ENCODE measurements around the gene TFEB.

TFEB gene

GRCh38 chr6:41670703-41671360 is 64.6 kb downstream of the TFEB start:
- in situ Hi-C loops (cut with MboI; ENCODE audit: low pct_unique_long_range_greater_than_20kb, low sequenced_read_pairs): loop anchor here (10.0 kb wide), 1 partner anchor 296 kb away; no protein-coding TSS in a partner anchor
- no peak for DNase-seq

GRCh38 chr6:41668968-41669367 is 66.4 kb downstream of the TFEB start:
- DNase-seq: no peak
- in situ Hi-C loops (cut with MboI; ENCODE audit: low pct_unique_long_range_greater_than_20kb, low sequenced_read_pairs): no loop called here

GRCh38 chr6:41667195-41667594 is 68.2 kb downstream of the TFEB start:
- no peak for DNase-seq
- in situ Hi-C loops (cut with MboI; ENCODE audit: low pct_unique_long_range_greater_than_20kb, low sequenced_read_pairs): no loop called here

GRCh38 chr6:41664271-41664670 is 71.1 kb downstream of the TFEB start:
- in situ Hi-C loops (cut with MboI; ENCODE audit: low pct_unique_long_range_greater_than_20kb, low sequenced_read_pairs): no loop called here

GRCh38 chr6:41663568-41663967 is 71.8 kb downstream of the TFEB start:
- in situ Hi-C loops (cut with MboI; ENCODE audit: low pct_unique_long_range_greater_than_20kb, low sequenced_read_pairs): no loop called here
- no peak for DNase-seq

More at GRCh38 chr6:41664271-41664670, 71.1 kb downstream of the TFEB start:
- no peak for DNase-seq

GRCh38 chr6:41659935-41660334 is 75.5 kb downstream of the TFEB start:
- in situ Hi-C loops (cut with MboI; ENCODE audit: low pct_unique_long_range_greater_than_20kb, low sequenced_read_pairs): no loop called here
- peak; percentile 52 for DNase-seq

- in situ Hi-C loops (cut with MboI; ENCODE audit: low pct_unique_long_range_greater_than_20kb, low sequenced_read_pairs): no loop called here
Measured at GRCh38 chr6:41658636-41659035, 76.8 kb downstream of the TFEB start.

GRCh38 chr6:41657131-41658094 is 78.0 kb downstream of the TFEB start:
- in situ Hi-C loops (cut with MboI; ENCODE audit: low pct_unique_long_range_greater_than_20kb, low sequenced_read_pairs): no loop called here
- no peak for DNase-seq

More at GRCh38 chr6:41658636-41659035, 76.8 kb downstream of the TFEB start:
- no peak for DNase-seq

GRCh38 chr6:41656002-41656691 is 79.3 kb downstream of the TFEB start:
- peak; percentile 64 for DNase-seq
- in situ Hi-C loops (cut with MboI; ENCODE audit: low pct_unique_long_range_greater_than_20kb, low sequenced_read_pairs): no loop called here

GRCh38 chr6:41655646-41656001 is 79.8 kb downstream of the TFEB start:
- DNase-seq: no peak
- in situ Hi-C loops (cut with MboI; ENCODE audit: low pct_unique_long_range_greater_than_20kb, low sequenced_read_pairs): no loop called here

GRCh38 chr6:41655176-41655575 is 80.2 kb downstream of the TFEB start:
- in situ Hi-C loops (cut with MboI; ENCODE audit: low pct_unique_long_range_greater_than_20kb, low sequenced_read_pairs): no loop called here
- DNase-seq: no peak

GRCh38 chr6:41654698-41655151 is 80.7 kb downstream of the TFEB start:
- in situ Hi-C loops (cut with MboI; ENCODE audit: low pct_unique_long_range_greater_than_20kb, low sequenced_read_pairs): no loop called here
- no peak for DNase-seq

- in situ Hi-C loops (cut with MboI; ENCODE audit: low pct_unique_long_range_greater_than_20kb, low sequenced_read_pairs): no loop called here
- DNase-seq: no peak
Measured at GRCh38 chr6:41654151-41654697, 81.2 kb downstream of the TFEB start.

GRCh38 chr6:41653691-41654090 is 81.7 kb downstream of the TFEB start:
- in situ Hi-C loops (cut with MboI; ENCODE audit: low pct_unique_long_range_greater_than_20kb, low sequenced_read_pairs): no loop called here
- DNase-seq: no peak

GRCh38 chr6:41652866-41653652 is 82.3 kb downstream of the TFEB start:
- in situ Hi-C loops (cut with MboI; ENCODE audit: low pct_unique_long_range_greater_than_20kb, low sequenced_read_pairs): no loop called here
- no peak for DNase-seq

GRCh38 chr6:41651962-41652657 is 83.3 kb downstream of the TFEB start:
- in situ Hi-C loops (cut with MboI; ENCODE audit: low pct_unique_long_range_greater_than_20kb, low sequenced_read_pairs): no loop called here
- DNase-seq: no peak

GRCh38 chr6:41651246-41651961 is 84.0 kb downstream of the TFEB start:
- in situ Hi-C loops (cut with MboI; ENCODE audit: low pct_unique_long_range_greater_than_20kb, low sequenced_read_pairs): no loop called here
- DNase-seq: no peak

GRCh38 chr6:41650120-41650519 is 85.3 kb downstream of the TFEB start:
- in situ Hi-C loops (cut with MboI; ENCODE audit: low pct_unique_long_range_greater_than_20kb, low sequenced_read_pairs): no loop called here
- DNase-seq: no peak
